GM12872 (cell line): ENCODE measurements around the gene SP100.

Experiments
- TF ChIP-seq, protein P1 (sequence below): IDR thresholded peaks from 3 replicates; pipeline ENCODE4 v1.5.1; 2011; ENCODE audit warnings: low read depth, mild to moderate bottlenecking, low read length, moderate library complexity; ENCODE audit not compliant: insufficient read depth

Gene SP100

DNA sequence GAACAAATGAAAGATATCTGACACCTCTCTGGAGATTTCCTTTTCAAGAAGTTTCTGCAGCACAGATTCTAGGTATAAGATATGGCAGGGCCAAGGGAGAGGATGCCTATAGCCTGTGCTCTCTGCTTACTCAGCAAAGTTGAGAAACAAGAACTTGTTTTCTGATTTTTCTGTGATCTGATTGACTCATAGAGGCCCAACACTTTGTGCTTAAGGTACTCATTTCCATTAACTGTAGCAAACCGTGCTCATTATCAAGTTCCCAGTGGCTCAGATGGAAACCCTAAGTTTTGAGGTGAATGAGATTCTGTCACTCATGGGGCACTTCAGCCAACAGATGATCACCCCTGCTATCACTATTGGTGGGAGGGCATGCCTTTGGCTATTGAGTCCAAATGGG lies 124.3 kb downstream of the SP100 start:
- TF ChIP-seq, protein P1, sequence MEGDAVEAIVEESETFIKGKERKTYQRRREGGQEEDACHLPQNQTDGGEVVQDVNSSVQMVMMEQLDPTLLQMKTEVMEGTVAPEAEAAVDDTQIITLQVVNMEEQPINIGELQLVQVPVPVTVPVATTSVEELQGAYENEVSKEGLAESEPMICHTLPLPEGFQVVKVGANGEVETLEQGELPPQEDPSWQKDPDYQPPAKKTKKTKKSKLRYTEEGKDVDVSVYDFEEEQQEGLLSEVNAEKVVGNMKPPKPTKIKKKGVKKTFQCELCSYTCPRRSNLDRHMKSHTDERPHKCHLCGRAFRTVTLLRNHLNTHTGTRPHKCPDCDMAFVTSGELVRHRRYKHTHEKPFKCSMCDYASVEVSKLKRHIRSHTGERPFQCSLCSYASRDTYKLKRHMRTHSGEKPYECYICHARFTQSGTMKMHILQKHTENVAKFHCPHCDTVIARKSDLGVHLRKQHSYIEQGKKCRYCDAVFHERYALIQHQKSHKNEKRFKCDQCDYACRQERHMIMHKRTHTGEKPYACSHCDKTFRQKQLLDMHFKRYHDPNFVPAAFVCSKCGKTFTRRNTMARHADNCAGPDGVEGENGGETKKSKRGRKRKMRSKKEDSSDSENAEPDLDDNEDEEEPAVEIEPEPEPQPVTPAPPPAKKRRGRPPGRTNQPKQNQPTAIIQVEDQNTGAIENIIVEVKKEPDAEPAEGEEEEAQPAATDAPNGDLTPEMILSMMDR, result no peak

DNA sequence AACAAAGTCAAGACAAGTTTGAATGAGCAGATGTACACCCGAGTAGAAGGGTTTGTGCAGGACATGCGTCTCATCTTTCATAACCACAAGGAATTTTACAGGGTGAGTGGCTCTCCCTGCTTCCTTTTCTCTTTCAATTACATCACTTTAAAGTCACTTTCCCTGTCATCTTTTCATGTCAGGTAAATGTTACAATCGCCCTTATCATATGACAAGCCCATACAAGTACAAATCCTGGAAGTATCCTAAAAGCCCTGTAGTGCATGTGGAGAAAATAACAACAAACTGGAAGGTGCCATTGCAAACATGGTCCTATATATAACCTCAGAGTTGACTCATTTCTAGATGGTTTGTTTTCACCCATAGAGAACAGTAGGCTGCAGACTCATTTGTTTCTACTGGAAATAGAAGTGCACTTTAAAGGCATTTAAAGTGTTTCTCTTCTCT lies 126.0 kb downstream of the SP100 start:
- TF ChIP-seq, protein P1, result no peak

DNA sequence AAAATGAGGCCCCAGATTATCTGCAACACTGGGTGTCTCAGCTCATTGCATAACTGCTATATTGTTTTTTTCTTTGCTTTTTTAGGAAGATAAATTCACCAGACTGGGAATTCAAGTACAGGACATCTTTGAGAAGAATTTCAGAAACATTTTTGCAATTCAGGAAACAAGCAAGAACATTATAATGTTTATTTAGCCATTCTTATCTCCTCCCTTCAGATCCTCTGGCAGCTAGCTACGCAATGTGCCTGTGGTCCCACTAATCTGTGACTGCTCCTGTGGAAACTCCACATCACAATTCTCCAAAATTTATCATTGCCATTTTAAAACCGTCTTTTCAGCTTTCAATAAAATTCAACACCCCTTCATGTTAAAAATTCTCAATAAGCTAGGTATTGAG lies 126.8 kb downstream of the SP100 start:
- TF ChIP-seq, protein P1, result no peak

DNA sequence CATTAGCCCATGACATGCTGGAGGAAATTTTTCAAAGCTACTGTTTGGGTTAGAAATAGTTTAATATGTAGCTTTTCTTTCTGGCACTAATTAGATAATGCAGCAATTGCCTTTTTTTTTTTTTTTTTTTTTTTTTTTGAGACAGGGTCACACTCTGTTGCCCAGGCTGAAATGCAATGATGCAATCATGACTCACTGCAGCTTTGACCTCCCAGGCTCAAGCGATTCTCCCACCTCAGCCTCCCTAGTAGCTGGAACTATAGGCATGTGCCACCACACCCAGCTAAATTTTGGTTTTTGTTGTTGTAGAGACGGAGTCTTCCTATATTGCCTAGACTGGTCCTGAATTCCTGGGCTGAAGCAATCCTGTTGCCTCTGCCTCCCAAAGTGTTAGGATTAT lies 136.2 kb downstream of the SP100 start:
- TF ChIP-seq, protein P1, result no peak

DNA sequence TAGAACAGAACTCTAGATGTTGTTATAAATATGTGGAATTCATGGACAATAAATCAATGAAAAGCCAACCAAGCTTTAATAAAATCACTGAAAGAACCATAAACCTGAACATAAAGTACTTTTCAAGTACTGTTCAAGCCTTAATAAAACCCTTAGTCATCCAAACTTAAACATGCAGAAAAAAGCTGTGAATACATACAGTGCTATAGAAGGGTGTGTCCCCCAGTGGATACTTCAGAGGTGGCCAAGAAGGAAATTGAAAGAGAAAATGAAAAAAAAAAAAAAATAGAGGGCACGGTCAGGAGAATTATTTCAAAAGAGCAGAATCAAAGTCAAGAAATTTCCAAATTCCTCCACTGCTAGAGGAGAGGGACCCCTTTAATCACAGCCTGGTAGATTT lies 141.1 kb downstream of the SP100 start:
- TF ChIP-seq, protein P1, result no peak

DNA sequence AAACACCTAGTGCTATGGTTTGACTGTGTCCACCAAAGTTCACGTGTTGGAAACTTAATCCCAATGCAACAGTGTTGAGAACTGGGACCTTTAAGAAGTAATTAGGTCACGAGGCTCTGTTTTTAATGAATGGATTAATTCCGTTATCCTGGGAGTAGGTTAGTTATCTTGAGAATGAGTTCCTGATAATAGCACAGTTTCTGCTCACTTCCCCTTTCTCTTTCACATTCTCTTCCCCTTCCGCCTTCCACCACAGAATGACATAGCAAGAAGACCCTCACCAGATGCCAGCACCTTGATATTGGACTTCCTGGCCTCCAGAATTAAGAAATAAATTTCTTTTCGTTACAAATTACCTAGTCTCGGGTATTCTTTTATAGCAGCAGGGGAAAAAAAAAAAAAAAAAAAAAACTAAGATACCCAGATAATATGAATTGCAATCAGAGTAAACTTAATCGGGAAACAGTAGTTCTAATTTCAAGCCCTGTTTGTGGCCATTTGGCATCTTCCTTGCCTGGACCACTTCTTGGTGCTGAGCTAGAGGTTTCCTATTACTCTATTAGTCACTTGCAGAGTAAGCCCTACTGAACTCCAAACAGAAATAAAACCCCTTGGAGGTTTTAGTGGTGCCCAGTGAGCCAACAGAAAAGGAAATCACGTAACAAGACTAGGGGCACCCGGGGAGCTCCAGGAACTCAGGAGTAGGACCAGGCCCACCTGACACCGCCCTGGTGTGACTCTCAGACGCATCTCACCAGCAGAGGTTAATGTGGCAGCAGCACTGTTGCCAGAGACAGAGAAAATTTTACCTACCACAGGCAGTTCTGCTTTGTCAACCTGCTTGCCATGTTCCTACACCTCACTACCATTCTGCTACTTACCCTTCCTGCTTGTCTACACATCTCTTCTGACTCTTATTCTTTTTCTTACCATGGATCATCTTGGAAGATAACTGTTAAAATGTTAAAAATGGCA lies 149.1 kb downstream of the SP100 start:
- TF ChIP-seq, protein P1, result no peak

DNA sequence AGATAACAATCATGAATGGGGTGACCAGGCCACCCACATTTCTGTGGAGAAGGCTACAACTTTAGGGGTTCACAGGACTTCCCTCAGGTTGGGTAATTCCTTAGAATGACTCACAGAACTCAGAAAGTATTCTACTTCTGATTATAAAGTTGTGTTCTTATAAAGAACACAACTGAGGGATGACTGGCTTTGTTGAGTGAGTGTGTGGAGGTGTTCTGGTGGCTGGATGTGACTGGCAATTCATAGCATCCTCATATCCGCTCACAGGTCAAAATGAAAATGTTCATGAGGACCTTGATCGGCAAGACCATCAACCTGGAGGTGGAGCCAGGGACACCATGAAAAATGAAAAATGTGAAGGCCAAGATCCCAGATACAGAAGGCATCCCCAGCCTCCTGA lies 153.3 kb downstream of the SP100 start:
- TF ChIP-seq, protein P1, result no peak
